Endodermal cell (in vitro differentiated cells): ENCODE measurements around the gene IFT88. TPM values are rescaled to one million over a fixed set of nuclear protein-coding genes. Genes with fewer than 3 reads are reported as not detected.

Experiments used
- DNase-seq: peaks from one replicate; pipeline ENCODE4 v3.0.0-alpha.2; 2017
- H3K27ac ChIP-seq: 2 replicates; pipeline ENCODE4 v1.5.1; 2013; ENCODE audit warnings: mild to moderate bottlenecking, low read depth, low read length, moderate library complexity
- H3K27me3 ChIP-seq: 2 replicates; pipeline ENCODE4 v1.6.1; 2013; ENCODE audit warnings: mild to moderate bottlenecking, low read length, moderate library complexity; ENCODE audit not compliant: insufficient read depth, control insufficient read depth, poor library complexity, severe bottlenecking
- H3K36me3 ChIP-seq: 2 replicates; pipeline ENCODE4 v1.7.0; 2013; ENCODE audit warnings: mild to moderate bottlenecking, low read length, moderate library complexity; ENCODE audit not compliant: control insufficient read depth, insufficient read depth
- H3K4me1 ChIP-seq: one replicate; pipeline ENCODE4 v1.7.0; 2013; ENCODE audit warnings: low read length; ENCODE audit not compliant: control insufficient read depth, insufficient read depth
- H3K4me3 ChIP-seq: 2 replicates; pipeline ENCODE4 v1.5.1; 2013; ENCODE audit warnings: mild to moderate bottlenecking, low read length, moderate library complexity
- H3K9ac ChIP-seq: 2 replicates; pipeline ENCODE4 v1.6.1; 2013; ENCODE audit warnings: mild to moderate bottlenecking, low read length, moderate library complexity; ENCODE audit not compliant: poor library complexity, severe bottlenecking; ENCODE audit errors: extremely low read depth
- H3K9me3 ChIP-seq: 2 replicates; pipeline ENCODE4 v1.6.1; 2013; ENCODE audit warnings: mild to moderate bottlenecking, low read length, moderate library complexity; ENCODE audit not compliant: control insufficient read depth
- H3K27ac Mint-ChIP-seq: 2 replicates; pipeline ENCODE4 v1.8.0; 2020; ENCODE audit warnings: mixed read lengths
- H3K27me3 Mint-ChIP-seq: 2 replicates; pipeline ENCODE4 v1.8.0; 2021; ENCODE audit warnings: mild to moderate bottlenecking, mixed read lengths; ENCODE audit not compliant: insufficient read depth
- H3K36me3 Mint-ChIP-seq: 2 replicates; pipeline ENCODE4 v1.8.0; 2020; ENCODE audit warnings: low read depth, mixed read lengths
- H3K4me1 Mint-ChIP-seq: 2 replicates; pipeline ENCODE4 v1.8.0; 2020; ENCODE audit warnings: mixed read lengths
- H3K4me3 Mint-ChIP-seq: 2 replicates; pipeline ENCODE4 v1.8.0; 2020; ENCODE audit warnings: mild to moderate bottlenecking, moderate library complexity, mixed read lengths
- H3K9me3 Mint-ChIP-seq: 2 replicates; pipeline ENCODE4 v1.8.0; 2020; ENCODE audit warnings: mild to moderate bottlenecking, mixed read lengths
- WGBS, 2 experiments: methylation state at CpG; one replicate each; pipeline versions ENCODE4 v1.1.5 to v1.1.7; 2013; ENCODE audit warnings: missing lambda C conversion rate in 2 of 2, mixed read lengths in 1 of 2; ENCODE audit not compliant: insufficient coverage in 1 of 2, insufficient read length in 1 of 2; 5-methylcytosine and 5-hydroxymethylcytosine counted together
- total RNA-seq, 2 donors: library from RNA; stranded (reverse); fragmentation: NEBNext Ultra II Directional in 1 of 2; extraction: Animal tissue kit (Norgen Biotek cat#: 25700) in 1 of 2; gene quantifications; 2 replicates in 1 of 2; 3 replicates in 1 of 2; pipeline ENCODE4 v1.2.1, GENCODE V29; 2021
- TF ChIP-seq, protein P1 (sequence below): fragments of 200-600 bp; sonication (generic); conservative IDR thresholded peaks from 2 replicates; pipeline ENCODE4 v1.5.0; 2021; ENCODE audit warnings: antibody characterized with exemption, mild to moderate bottlenecking

The IFT88 gene
- total RNA-seq, 2 donors from 2014 or later = 15.2 to 18.7 TPM

DNA sequence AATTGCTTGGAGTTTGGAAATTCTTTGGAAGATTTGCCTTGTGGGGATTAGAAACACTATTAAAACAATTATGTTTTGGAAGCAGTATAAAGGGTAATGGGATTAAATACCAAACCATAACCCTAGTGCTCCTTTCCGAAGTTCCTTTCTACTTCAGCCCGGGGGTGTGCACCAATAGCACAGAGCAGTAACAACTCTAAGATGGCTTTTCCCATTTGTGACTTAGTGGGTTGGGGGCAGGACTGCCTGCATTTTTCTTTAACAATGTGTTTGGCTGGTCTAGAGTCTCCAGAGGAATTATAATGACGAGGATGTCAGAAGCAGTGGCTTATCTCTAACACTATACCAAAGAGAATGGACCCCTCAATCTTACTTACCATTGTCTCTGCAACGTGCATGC lies 124.7 kb downstream of the IFT88 start:
- no peaks in the 10 kb centered on the region for H3K27me3 ChIP-seq
- 64 to 100% methylated on average over 1 to 4 of the region's 4 CpGs for WGBS, 2 experiments
- H3K27ac Mint-ChIP-seq = no peak overlapping the region
- no peak for DNase-seq
- no peak overlapping the region for H3K9ac ChIP-seq
- peaks cover 9% of the 10 kb centered on the region for H3K4me1 Mint-ChIP-seq
- TF ChIP-seq, protein P1, sequence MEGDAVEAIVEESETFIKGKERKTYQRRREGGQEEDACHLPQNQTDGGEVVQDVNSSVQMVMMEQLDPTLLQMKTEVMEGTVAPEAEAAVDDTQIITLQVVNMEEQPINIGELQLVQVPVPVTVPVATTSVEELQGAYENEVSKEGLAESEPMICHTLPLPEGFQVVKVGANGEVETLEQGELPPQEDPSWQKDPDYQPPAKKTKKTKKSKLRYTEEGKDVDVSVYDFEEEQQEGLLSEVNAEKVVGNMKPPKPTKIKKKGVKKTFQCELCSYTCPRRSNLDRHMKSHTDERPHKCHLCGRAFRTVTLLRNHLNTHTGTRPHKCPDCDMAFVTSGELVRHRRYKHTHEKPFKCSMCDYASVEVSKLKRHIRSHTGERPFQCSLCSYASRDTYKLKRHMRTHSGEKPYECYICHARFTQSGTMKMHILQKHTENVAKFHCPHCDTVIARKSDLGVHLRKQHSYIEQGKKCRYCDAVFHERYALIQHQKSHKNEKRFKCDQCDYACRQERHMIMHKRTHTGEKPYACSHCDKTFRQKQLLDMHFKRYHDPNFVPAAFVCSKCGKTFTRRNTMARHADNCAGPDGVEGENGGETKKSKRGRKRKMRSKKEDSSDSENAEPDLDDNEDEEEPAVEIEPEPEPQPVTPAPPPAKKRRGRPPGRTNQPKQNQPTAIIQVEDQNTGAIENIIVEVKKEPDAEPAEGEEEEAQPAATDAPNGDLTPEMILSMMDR = no peak
- no peaks in the 10 kb centered on the region for H3K9me3 ChIP-seq
- no peak overlapping the region for H3K4me3 ChIP-seq
- no peak overlapping the region for H3K27ac ChIP-seq
- H3K9me3 Mint-ChIP-seq = no peaks in the 10 kb centered on the region
- no peaks in the 10 kb centered on the region for H3K36me3 ChIP-seq
- H3K36me3 Mint-ChIP-seq = no peaks in the 10 kb centered on the region
- no peaks in the 10 kb centered on the region for H3K27me3 Mint-ChIP-seq
- H3K4me1 ChIP-seq = no peaks in the 10 kb centered on the region
- H3K4me3 Mint-ChIP-seq = no peak overlapping the region

GRCh38 chr13:20696073-20696472 lies 129.1 kb downstream of the IFT88 start:
- Histone ChIP-seq H3K9ac (no peak overlapping the region), H3K27me3 (peaks cover 8% of the 10 kb centered on the region), H3K4me1 (no peaks in the 10 kb centered on the region), H3K27ac (no peak overlapping the region), H3K4me3 (no peak overlapping the region), H3K9me3 (no peaks in the 10 kb centered on the region), H3K36me3 (no peaks in the 10 kb centered on the region)
- DNase-seq = no peak
- H3K4me3 Mint-ChIP-seq = no peak overlapping the region
- peaks cover 14% of the 10 kb centered on the region for H3K27me3 Mint-ChIP-seq
- 93 to 94% methylated on average over 3 to 4 of the region's 4 CpGs for WGBS, 2 experiments
- H3K9me3 Mint-ChIP-seq = no peaks in the 10 kb centered on the region
- no peaks in the 10 kb centered on the region for H3K4me1 Mint-ChIP-seq
- TF ChIP-seq, protein P1 = no peak
- H3K27ac Mint-ChIP-seq = no peak overlapping the region
- no peaks in the 10 kb centered on the region for H3K36me3 Mint-ChIP-seq

DNA sequence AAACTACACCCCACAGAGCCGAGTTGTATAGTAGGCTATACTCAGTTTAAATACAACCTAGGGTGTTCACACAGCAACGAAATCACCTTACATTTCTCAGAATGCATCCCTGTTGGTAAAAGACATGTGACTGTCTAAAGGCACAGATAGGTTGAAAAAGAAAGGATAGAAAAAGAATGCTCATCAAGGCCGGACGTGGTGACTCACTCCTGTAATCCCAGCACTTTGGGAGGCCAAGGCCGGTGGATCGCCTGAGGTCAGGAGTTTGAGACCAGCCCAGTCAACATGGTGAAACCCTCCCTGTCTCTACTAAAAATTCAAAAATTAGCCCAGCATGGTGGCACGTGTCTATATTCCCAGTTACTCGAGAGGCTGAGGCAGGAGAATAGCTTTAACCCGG lies 132.8 kb downstream of the IFT88 start:
- H3K27ac Mint-ChIP-seq = no peak overlapping the region
- WGBS, 2 experiments = 88 to 91% methylated on average over 6 to 9 of the region's 9 CpGs
- peaks cover 39% of the 10 kb centered on the region for H3K27me3 Mint-ChIP-seq
- H3K4me3 ChIP-seq = no peak overlapping the region
- no peaks in the 10 kb centered on the region for H3K4me1 Mint-ChIP-seq
- H3K36me3 Mint-ChIP-seq = no peaks in the 10 kb centered on the region
- DNase-seq = no peak
- TF ChIP-seq, protein P1 = no peak
- peaks cover 5% of the 10 kb centered on the region for H3K4me1 ChIP-seq
- no peaks in the 10 kb centered on the region for H3K9me3 Mint-ChIP-seq
- no peak overlapping the region for H3K27ac ChIP-seq
- H3K27me3 ChIP-seq = peaks cover 30% of the 10 kb centered on the region
- no peaks in the 10 kb centered on the region for H3K36me3 ChIP-seq
- H3K9ac ChIP-seq = no peak overlapping the region
- H3K9me3 ChIP-seq = no peaks in the 10 kb centered on the region
- H3K4me3 Mint-ChIP-seq = no peak overlapping the region
